IMR-90 (cell line): ENCODE measurements around the gene CLCA2. TPM values are rescaled to one million over a fixed set of nuclear protein-coding genes. Genes with fewer than 3 reads are reported as not detected.

Experiments
- ATAC-seq: fragments of 200-7000 bp; cut with Tn5 transposase; 2 replicates; pipeline ENCODE4 v1.9.1; 2020; ENCODE audit warnings: low read depth, mild to moderate bottlenecking, moderate library complexity
- BruUV-seq: library from RNA; stranded (reverse); fragments of 400-500 nt; replicated peaks from 2 replicates; lab custom pipeline; 2021; lab: Mats Ljungman, UMichigan
- CTCF ChIA-PET: fragments of 300-600 bp; formaldehyde crosslinking; extraction: SDS; loops from one replicate; lab custom pipeline; 2021; ENCODE audit warnings: antibody characterized with exemption; lab: Yijun Ruan, JAX
- POLR2A ChIA-PET: fragments of 300-600 bp; sonication (Branson Sonifier 250); formaldehyde crosslinking; loops from one replicate; lab custom pipeline; 2022; ENCODE audit warnings: antibody characterized with exemption; ENCODE audit not compliant: unreplicated experiment; lab: Charles Lee
- DNase-seq: peaks from one replicate; pipeline ENCODE4 v3.0.0; 2013
- H2AFZ ChIP-seq: replicated peaks from 2 replicates; pipeline ENCODE3; 2013; ENCODE audit warnings: low read length, mild to moderate bottlenecking; ENCODE audit not compliant: poor library complexity
- H2AK5ac ChIP-seq: 2 replicates; pipeline ENCODE4 v1.6.1; 2013; ENCODE audit warnings: low read depth, low read length, inconsistent platforms
- H2AK9ac ChIP-seq: replicated peaks from 2 replicates; pipeline ENCODE3; 2013; ENCODE audit warnings: mild to moderate bottlenecking, low read depth, low read length, moderate library complexity; ENCODE audit not compliant: poor library complexity
- H2BK120ac ChIP-seq: 2 replicates; pipeline ENCODE4 v1.6.1; 2013; ENCODE audit warnings: low read depth, low read length, inconsistent platforms
- H2BK15ac ChIP-seq: 3 replicates; pipeline ENCODE4 v1.6.1; 2013; ENCODE audit warnings: low read depth, low read length, inconsistent platforms
- H2BK20ac ChIP-seq: 2 replicates; pipeline ENCODE4 v1.6.1; 2013; ENCODE audit warnings: low read depth, mild to moderate bottlenecking, inconsistent platforms, low read length, moderate library complexity
- H2BK5ac ChIP-seq: 2 replicates; pipeline ENCODE4 v1.6.1; 2013; ENCODE audit warnings: mild to moderate bottlenecking, low read depth, low read length, inconsistent platforms; ENCODE audit not compliant: poor library complexity, severe bottlenecking
- H3K14ac ChIP-seq: replicated peaks from 2 replicates; pipeline ENCODE4 v1.6.1; 2013; ENCODE audit warnings: low read depth, low read length, inconsistent platforms
- H3K18ac ChIP-seq: 2 replicates; pipeline ENCODE4 v1.6.1; 2013; ENCODE audit warnings: low read depth, low read length, control low read depth
- H3K23ac ChIP-seq: 2 replicates; pipeline ENCODE4 v1.6.1; 2013; ENCODE audit warnings: low read depth, low read length, inconsistent platforms
- H3K27ac ChIP-seq: 2 replicates; pipeline ENCODE4 v1.5.1; 2013; ENCODE audit warnings: mild to moderate bottlenecking, control low read depth, low read length; ENCODE audit not compliant: insufficient read depth
- H3K27me3 ChIP-seq: 2 replicates; pipeline ENCODE4 v1.6.1; 2013; ENCODE audit warnings: low read length; ENCODE audit not compliant: control insufficient read depth, insufficient read depth
- H3K36me3 ChIP-seq: 2 replicates; pipeline ENCODE4 v1.6.1; 2013; ENCODE audit warnings: low read length, mixed read lengths; ENCODE audit not compliant: control insufficient read depth, insufficient read depth
- H3K4ac ChIP-seq: 2 replicates; pipeline ENCODE4 v1.6.1; 2013; ENCODE audit warnings: low read depth, low read length, inconsistent platforms
- H3K4me1 ChIP-seq: 2 replicates; pipeline ENCODE4 v1.6.1; 2013; ENCODE audit warnings: low read length, mixed read lengths; ENCODE audit not compliant: control insufficient read depth, insufficient read depth
- H3K4me2 ChIP-seq: 2 replicates; pipeline ENCODE4 v1.6.1; 2013; ENCODE audit warnings: low read depth, mild to moderate bottlenecking, control low read depth, low read length, moderate library complexity
- H3K4me3 ChIP-seq: 2 replicates; pipeline ENCODE4 v1.5.1; 2013; ENCODE audit warnings: low read depth, mild to moderate bottlenecking, control low read depth, low read length, moderate library complexity; ENCODE audit not compliant: insufficient read depth
- H3K56ac ChIP-seq: 2 replicates; pipeline ENCODE4 v1.6.1; 2013; ENCODE audit warnings: low read length, inconsistent platforms; ENCODE audit not compliant: insufficient read depth; ENCODE audit errors: extremely low read depth
- H3K79me1 ChIP-seq, 2 experiments: 2 replicates each; pipeline ENCODE4 v1.6.1; 2013; ENCODE audit warnings: low read length in 2 of 2, inconsistent platforms in 1 of 2, low read depth in 1 of 2
- H3K9ac ChIP-seq: 2 replicates; pipeline ENCODE4 v1.6.1; 2013; ENCODE audit warnings: low read depth, low read length, control low read depth
- H3K9me1 ChIP-seq: 2 replicates; pipeline ENCODE4 v1.6.1; 2013; ENCODE audit warnings: low read length, inconsistent platforms; ENCODE audit not compliant: insufficient read depth
- H3K9me3 ChIP-seq: 2 replicates; pipeline ENCODE4 v1.6.1; 2013; ENCODE audit warnings: low read length; ENCODE audit not compliant: control insufficient read depth, insufficient read depth
- H4K20me1 ChIP-seq: 2 replicates; pipeline ENCODE4 v1.6.1; 2013; ENCODE audit warnings: low read length, inconsistent platforms; ENCODE audit not compliant: insufficient read depth
- H4K5ac ChIP-seq: 2 replicates; pipeline ENCODE4 v1.6.1; 2013; ENCODE audit warnings: mild to moderate bottlenecking, low read depth, low read length, control low read depth
- H4K8ac ChIP-seq, 2 experiments: 2 replicates each; pipeline ENCODE4 v1.6.1; 2013; ENCODE audit warnings: low read depth in 2 of 2, low read length in 2 of 2, control low read depth in 1 of 2, inconsistent platforms in 1 of 2
- H4K91ac ChIP-seq: 2 replicates; pipeline ENCODE4 v1.6.1; 2013; ENCODE audit warnings: low read depth, low read length, inconsistent platforms; ENCODE audit not compliant: insufficient read depth
- CEBPB ChIP-seq: IDR thresholded peaks from 2 replicates; pipeline ENCODE4 v1.6.1; 2012; ENCODE audit warnings: low read depth, low read length, improper control_type of control experiment
- CHD1 ChIP-seq: IDR thresholded peaks from 2 replicates; pipeline ENCODE4 v1.6.1; 2012; ENCODE audit warnings: low read depth, low read length, improper control_type of control experiment
- RCOR1 ChIP-seq: IDR thresholded peaks from 2 replicates; pipeline ENCODE4 v1.6.1; 2012; ENCODE audit warnings: mild to moderate bottlenecking, low read length, improper control_type of control experiment; ENCODE audit not compliant: insufficient replicate concordance
- RFX5 ChIP-seq: IDR thresholded peaks from 2 replicates; pipeline ENCODE4 v1.8.0; 2012; ENCODE audit warnings: low read depth, mild to moderate bottlenecking, low read length, moderate library complexity
- WGBS, 2 experiments: methylation state at CpG; one replicate each; pipeline versions ENCODE4 v1.1.5 to v1.1.7; 2013; ENCODE audit warnings: missing lambda C conversion rate in 2 of 2; ENCODE audit not compliant: insufficient read length in 1 of 2; ENCODE audit errors: extremely low coverage in 2 of 2; 5-methylcytosine and 5-hydroxymethylcytosine counted together
- dilution Hi-C: fragments of 300-500 bp; cut with HindIII; formaldehyde crosslinking; loops from one replicate; pipeline ENCODE4 v1.14.3; 2018; ENCODE audit warnings: low sequenced_read_pairs; ENCODE audit not compliant: unreplicated experiment
- in situ Hi-C: fragments of 300-500 bp; cut with MboI; formaldehyde crosslinking; loops from 3 replicates; pipeline ENCODE4 v1.14.3; 2019; ENCODE audit warnings: low sequenced_read_pairs, inconsistent platforms, mixed read lengths
- intact Hi-C: fragments of 100-400 bp; cut with micrococcal nuclease; formaldehyde crosslinking; loops from 2 replicates; pipeline ENCODE4 v1.10.0; 2022
- polyA plus RNA-seq, 3 experiments: library from polyadenylated mRNA; depleted of rRNA; stranded (reverse); fragments of >200 nt; gene quantifications; 2 replicates each; pipeline ENCODE4 v1.2.3, GENCODE V29; 2012; ENCODE audit warnings: low replicate concordance in 1 of 3
- total RNA-seq: library from RNA; depleted of rRNA; stranded (reverse); fragments of >200 nt; gene quantifications from 2 replicates; pipeline ENCODE4 v1.2.3, GENCODE V29; 2012
- TF ChIP-seq, protein P1 (sequence below): fragments of 150-350 bp; IDR thresholded peaks from 2 replicates; pipeline ENCODE4 v1.6.1; 2017; ENCODE audit warnings: mild to moderate bottlenecking, antibody characterized with exemption, low read length, low read depth

Gene CLCA2
- total and polyA plus RNA-seq, 2 of the 4 experiments (the other 2 are of a cell fraction), result 0.09 to 0.18 TPM

DNA sequence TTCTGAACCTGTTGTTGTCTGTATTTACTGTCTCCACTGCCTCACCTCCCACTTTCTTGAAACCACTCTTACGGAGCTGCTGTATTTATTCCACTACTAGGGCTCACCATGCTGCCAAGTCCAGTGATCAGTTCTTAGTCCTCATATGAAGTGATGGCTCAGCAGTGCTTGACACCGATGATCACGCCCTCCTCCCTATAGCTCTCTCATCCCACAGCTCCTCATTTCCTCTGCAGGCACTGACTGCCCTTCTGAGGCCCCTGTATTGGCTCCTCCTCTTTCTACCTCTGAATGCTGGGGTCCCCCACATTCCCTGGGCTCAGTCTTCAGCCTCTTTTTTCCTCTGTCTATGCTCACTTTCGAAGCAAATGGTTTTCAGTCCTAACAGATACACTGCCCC lies 48.2 kb downstream of the CLCA2 start:
- H2BK5ac ChIP-seq, result no peak overlapping the region
- no peak overlapping the region for H3K18ac ChIP-seq
- no TSS peak for BruUV-seq
- no peak overlapping the region for H4K5ac ChIP-seq
- H3K9ac ChIP-seq, result no peak overlapping the region
- dilution Hi-C loops, result no loop called here
- no peak overlapping the region for H4K8ac ChIP-seq
- H3K4ac ChIP-seq, result no peak overlapping the region
- H3K9me1 ChIP-seq, result no peaks in the 10 kb centered on the region
- peaks cover 13% of the 10 kb centered on the region for H3K27me3 ChIP-seq
- intact Hi-C loops, result loop anchor here (5.0 to 10.0 kb wide), 4 partner anchors 215 to 613 kb away; no protein-coding TSS in a partner anchor
- H3K23ac ChIP-seq, result no peak overlapping the region
- H4K91ac ChIP-seq, result no peak overlapping the region
- 0 out of 2 replicates have a peak, but pooled peaks cover 3% of the 10 kb centered on the region for H3K4me1 ChIP-seq
- in situ Hi-C loops, result no loop called here
- H2BK20ac ChIP-seq, result no peak overlapping the region
- no peak overlapping the region for H2BK15ac ChIP-seq
- peak overlapping the region; percentile 45; the same call in 1 of the 2 replicates for H3K4me2 ChIP-seq
- ATAC-seq, result peak; percentile 48; the same call in 1 of the 2 replicates
- no peaks in the 10 kb centered on the region for H3K79me1 ChIP-seq
- DNase-seq, result no peak
- 0% methylated on average over 2 of the region's 4 CpGs; no CpG with 5 or more reads in 1 of the 2 experiments for WGBS, 2 experiments
- no peak overlapping the region for H3K4me3 ChIP-seq
- peak overlapping the region; percentile 56 for H2AK9ac ChIP-seq
- CTCF ChIA-PET, result interaction anchor here (0.6 to 0.7 kb wide), 3 partner anchors 14 to 84 kb away, joined by 3 read pairs; no protein-coding TSS in a partner anchor
- no peaks in the 10 kb centered on the region for H3K36me3 ChIP-seq
- no peak overlapping the region for H3K14ac ChIP-seq
- no peak overlapping the region for H2BK120ac ChIP-seq
- TF ChIP-seq RCOR1 (no peak), RFX5 (no peak), CEBPB (no peak), CHD1 (no peak)
- TF ChIP-seq, protein P1, sequence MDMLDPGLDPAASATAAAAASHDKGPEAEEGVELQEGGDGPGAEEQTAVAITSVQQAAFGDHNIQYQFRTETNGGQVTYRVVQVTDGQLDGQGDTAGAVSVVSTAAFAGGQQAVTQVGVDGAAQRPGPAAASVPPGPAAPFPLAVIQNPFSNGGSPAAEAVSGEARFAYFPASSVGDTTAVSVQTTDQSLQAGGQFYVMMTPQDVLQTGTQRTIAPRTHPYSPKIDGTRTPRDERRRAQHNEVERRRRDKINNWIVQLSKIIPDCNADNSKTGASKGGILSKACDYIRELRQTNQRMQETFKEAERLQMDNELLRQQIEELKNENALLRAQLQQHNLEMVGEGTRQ, result no peak
- peak overlapping the region; percentile 16 for H2AFZ ChIP-seq
- H3K56ac ChIP-seq, result no peak overlapping the region
- POLR2A ChIA-PET, result no interaction called here
- H4K20me1 ChIP-seq, result no peaks in the 10 kb centered on the region
- no peaks in the 10 kb centered on the region for H3K9me3 ChIP-seq
- H3K27ac ChIP-seq, result no peak overlapping the region
- no peak overlapping the region for H2AK5ac ChIP-seq
